Activated CD8-positive, alpha-beta memory T cell treated with anti-CD3 and anti-CD28 coated beads, Interleukin-2, amount 50 U/mL, for 1 hour (primary cell): ENCODE results near the gene SETD7.

Experiments
- DNase-seq: peaks from one replicate; pipeline ENCODE4 v3.0.0-alpha.2; 2020; ENCODE audit errors: extremely low read depth

The SETD7 gene

GRCh38 chr4:139509727-139510410 lies 46.1 kb downstream of the SETD7 start:
- no peak for DNase-seq

- no peak for DNase-seq
Measured at GRCh38 chr4:139508581-139509237, 47.3 kb downstream of the SETD7 start.

- DNase-seq, result no peak
Measured at GRCh38 chr4:139506774-139507173, 49.2 kb downstream of the SETD7 start.

GRCh38 chr4:139503622-139504166 lies 52.3 kb downstream of the SETD7 start:
- DNase-seq, result no peak

GRCh38 chr4:139501927-139502899 lies 53.8 kb downstream of the SETD7 start:
- DNase-seq, result no peak

- DNase-seq, result no peak
Measured at GRCh38 chr4:139501527-139501926, 54.5 kb downstream of the SETD7 start.

GRCh38 chr4:139501117-139501516 lies 54.9 kb downstream of the SETD7 start:
- DNase-seq, result no peak

GRCh38 chr4:139499186-139499585 lies 56.8 kb downstream of the SETD7 start:
- DNase-seq, result no peak

GRCh38 chr4:139493176-139493575 lies 62.8 kb downstream of the SETD7 start:
- no peak for DNase-seq

- no peak for DNase-seq
Measured at GRCh38 chr4:139492429-139492828, 63.6 kb downstream of the SETD7 start.

GRCh38 chr4:139489638-139490037 lies 66.4 kb downstream of the SETD7 start:
- no peak for DNase-seq

GRCh38 chr4:139488442-139488841 lies 67.6 kb downstream of the SETD7 start:
- DNase-seq, result no peak

- DNase-seq, result no peak
Measured at GRCh38 chr4:139484783-139485311, 71.2 kb downstream of the SETD7 start.

- DNase-seq, result no peak
Measured at GRCh38 chr4:139483000-139483399, 73.0 kb downstream of the SETD7 start.

- no peak for DNase-seq
Measured at GRCh38 chr4:139481465-139481864, 74.6 kb downstream of the SETD7 start.

- no peak for DNase-seq
Measured at GRCh38 chr4:139476363-139476762, 79.7 kb downstream of the SETD7 start.

GRCh38 chr4:139472852-139473251 lies 83.2 kb downstream of the SETD7 start:
- no peak for DNase-seq

GRCh38 chr4:139470997-139471665 lies 84.9 kb downstream of the SETD7 start:
- no peak for DNase-seq

- no peak for DNase-seq
Measured at GRCh38 chr4:139470295-139470694, 85.7 kb downstream of the SETD7 start.

GRCh38 chr4:139469869-139470268 lies 86.2 kb downstream of the SETD7 start:
- DNase-seq, result no peak

GRCh38 chr4:139469216-139469615 lies 86.8 kb downstream of the SETD7 start:
- no peak for DNase-seq
